Esophagus muscularis mucosa (tissue), 3 donors: Measurements from ENCODE around the gene BBS9.

ENCODE experiments used
- CTCF ChIP-seq, 3 experiments: fragments of 200-600 bp in 2 of 3; fragments of 450-650 bp in 1 of 3; sonication (generic) in 2 of 3; IDR thresholded peaks; one replicate each; pipeline ENCODE4 v1.5.1; 2017 to 2019; ENCODE audit warnings: antibody characterized with exemption in 3 of 3, mild to moderate bottlenecking in 2 of 3, moderate library complexity in 1 of 3
- EP300 ChIP-seq: sonication (generic); formaldehyde crosslinking; IDR thresholded peaks from one replicate; pipeline ENCODE4 v1.6.1; 2017; ENCODE audit warnings: antibody characterized with exemption

GRCh38 chr7:33142585-33142984 lies 13.2 kb downstream of the BBS9 start:
- TF ChIP-seq CTCF (IDR thresholded peaks at IDR 0.05) (no peak), EP300 (no peak)
